ENCODE results near the gene EPS8L1.

Gene EPS8L1

DNA sequence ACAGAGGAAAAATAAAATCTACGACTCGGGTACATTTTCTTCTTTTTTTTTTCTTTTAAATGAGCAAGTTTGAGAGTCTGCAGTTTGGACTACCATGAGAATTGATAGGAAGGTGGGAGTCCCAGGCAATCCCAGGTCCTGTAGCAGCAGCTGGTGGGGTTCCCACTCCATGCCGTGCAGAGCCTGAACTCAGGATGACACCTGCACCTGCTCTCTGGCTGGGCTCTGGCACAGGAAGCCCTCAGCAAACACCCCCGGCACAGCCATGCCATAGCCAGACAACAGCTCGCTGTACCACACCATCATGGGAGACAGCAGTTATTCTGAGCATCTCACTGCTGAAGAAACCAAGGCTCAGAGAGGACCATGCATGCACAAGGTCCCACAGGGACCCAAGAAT is 31.4 kb upstream of the EPS8L1 start:
- peaks cover 0 to 31% (median 0%) of the 10 kb centered on the region in 11 experiments; a peak in 4 of 22 replicates for H3K27me3 ChIP-seq
- H3K27ac ChIP-seq, result no peak overlapping the region
- peaks cover 65 to 91% (median 77%) of the 10 kb centered on the region in 11 experiments for H3K36me3 ChIP-seq
- H3K9me3 ChIP-seq (replicated peaks in 1 of 11), result peaks cover 0 to 5% (median 3%) of the 10 kb centered on the region in 11 experiments; a peak in 13 of 22 replicates
- peaks cover 66 to 97% (median 84%) of the 10 kb centered on the region in 11 experiments for H4K20me1 ChIP-seq
- peaks cover 17 to 27% (median 22%) of the 10 kb centered on the region in 10 experiments for H3K4me1 ChIP-seq
- H3K4me2 ChIP-seq, result no peak overlapping the region
- no peak for TF ChIP-seq Cebpa-rat (IDR thresholded peaks at IDR 0.05)
- no peak overlapping the region for H3K9ac ChIP-seq
- no peak overlapping the region for H3K4me3 ChIP-seq

GRCh38 chr19:55044771-55045716 is 30.6 kb upstream of the EPS8L1 start:
- H3K4me2 ChIP-seq, result no peak overlapping the region
- H3K4me3 ChIP-seq, result no peak overlapping the region
- peaks cover 64 to 97% (median 86%) of the 10 kb centered on the region in 11 experiments for H4K20me1 ChIP-seq
- H3K36me3 ChIP-seq, result peaks cover 70 to 91% (median 77%) of the 10 kb centered on the region in 11 experiments
- H3K4me1 ChIP-seq, result peaks cover 17 to 27% (median 22%) of the 10 kb centered on the region in 10 experiments
- TF ChIP-seq Cebpa-rat (IDR thresholded peaks at IDR 0.05), result no peak
- peaks cover 0 to 31% (median 0%) of the 10 kb centered on the region in 11 experiments; a peak in 4 of 22 replicates for H3K27me3 ChIP-seq
- H3K9ac ChIP-seq, result no peak overlapping the region
- H3K9me3 ChIP-seq (replicated peaks in 1 of 11), result no peaks in the 10 kb centered on the region
- H3K27ac ChIP-seq, result no peak overlapping the region

- Histone ChIP-seq H3K4me3 (no peak overlapping the region), H3K27ac (no peak overlapping the region), H3K36me3 (peaks cover 87 to 99% (median 95%) of the 10 kb centered on the region in 11 experiments), H3K4me1 (peaks cover 6 to 15% (median 9%) of the 10 kb centered on the region in 10 experiments), H3K4me2 (no peak overlapping the region), H3K27me3 (peaks cover 0 to 23% (median 0%) of the 10 kb centered on the region in 11 experiments; a peak in 4 of 22 replicates), H3K9ac (no peak overlapping the region), H4K20me1 (peaks cover 44 to 92% (median 76%) of the 10 kb centered on the region in 11 experiments), H3K9me3 (replicated peaks in 1 of 11) (no peaks in the 10 kb centered on the region)
- TF ChIP-seq Cebpa-rat (IDR thresholded peaks at IDR 0.05), result no peak
Measured at GRCh38 chr19:55046975-55047622, 28.6 kb upstream of the EPS8L1 start.

DNA sequence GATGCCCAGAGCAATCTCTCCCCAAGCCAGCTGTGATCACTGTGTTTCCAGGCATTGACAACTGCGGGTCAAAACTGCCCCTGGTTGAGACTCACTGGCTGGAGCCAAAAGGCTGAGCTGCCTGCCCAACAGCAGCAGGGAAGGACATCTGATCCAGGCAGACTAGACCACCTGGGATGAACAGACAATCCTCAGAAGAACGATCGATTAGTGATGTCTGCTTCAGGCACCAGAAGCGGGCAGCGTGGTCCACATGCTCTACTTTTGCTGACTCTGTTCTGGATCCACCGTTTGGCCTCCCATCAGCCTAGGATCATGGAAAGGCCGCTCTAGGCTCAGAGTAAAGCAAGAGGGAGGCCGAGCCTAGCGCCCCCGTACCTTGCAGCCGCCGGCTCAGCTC is 27.7 kb upstream of the EPS8L1 start:
- no peak overlapping the region for H3K4me3 ChIP-seq
- H3K9ac ChIP-seq, result no peak overlapping the region
- H3K27ac ChIP-seq, result no peak overlapping the region
- H3K27me3 ChIP-seq, result peaks cover 0 to 15% (median 0%) of the 10 kb centered on the region in 11 experiments; a peak in 4 of 22 replicates
- H3K4me2 ChIP-seq, result no peak overlapping the region
- H3K9me3 ChIP-seq (replicated peaks in 1 of 11), result no peaks in the 10 kb centered on the region
- H3K36me3 ChIP-seq, result peaks cover 84 to 100% (median 96%) of the 10 kb centered on the region in 11 experiments
- peaks cover 0 to 8% (median under 1%) of the 10 kb centered on the region in 10 experiments; a peak in 6 of 20 replicates for H3K4me1 ChIP-seq
- H4K20me1 ChIP-seq, result peaks cover 36 to 88% (median 68%) of the 10 kb centered on the region in 11 experiments
- TF ChIP-seq Cebpa-rat (IDR thresholded peaks at IDR 0.05), result no peak

- no peak for TF ChIP-seq Cebpa-rat (IDR thresholded peaks at IDR 0.05)
- no peak overlapping the region for H3K4me3 ChIP-seq
- no peak overlapping the region for H3K4me2 ChIP-seq
- H3K9ac ChIP-seq, result no peak overlapping the region
- H3K36me3 ChIP-seq, result peaks cover 85 to 100% (median 96%) of the 10 kb centered on the region in 11 experiments
- H3K27me3 ChIP-seq, result peaks cover 0 to 10% (median 0%) of the 10 kb centered on the region in 11 experiments; a peak in 2 of 22 replicates
- H3K27ac ChIP-seq, result no peak overlapping the region
- peaks cover 31 to 88% (median 64%) of the 10 kb centered on the region in 11 experiments; a peak in 20 of 22 replicates for H4K20me1 ChIP-seq
- H3K4me1 ChIP-seq, result peaks cover 0 to 8% (median 0%) of the 10 kb centered on the region in 10 experiments; a peak in 3 of 20 replicates
- H3K9me3 ChIP-seq (replicated peaks in 1 of 11), result no peaks in the 10 kb centered on the region
Measured at GRCh38 chr19:55048446-55048845, 27.2 kb upstream of the EPS8L1 start.

DNA sequence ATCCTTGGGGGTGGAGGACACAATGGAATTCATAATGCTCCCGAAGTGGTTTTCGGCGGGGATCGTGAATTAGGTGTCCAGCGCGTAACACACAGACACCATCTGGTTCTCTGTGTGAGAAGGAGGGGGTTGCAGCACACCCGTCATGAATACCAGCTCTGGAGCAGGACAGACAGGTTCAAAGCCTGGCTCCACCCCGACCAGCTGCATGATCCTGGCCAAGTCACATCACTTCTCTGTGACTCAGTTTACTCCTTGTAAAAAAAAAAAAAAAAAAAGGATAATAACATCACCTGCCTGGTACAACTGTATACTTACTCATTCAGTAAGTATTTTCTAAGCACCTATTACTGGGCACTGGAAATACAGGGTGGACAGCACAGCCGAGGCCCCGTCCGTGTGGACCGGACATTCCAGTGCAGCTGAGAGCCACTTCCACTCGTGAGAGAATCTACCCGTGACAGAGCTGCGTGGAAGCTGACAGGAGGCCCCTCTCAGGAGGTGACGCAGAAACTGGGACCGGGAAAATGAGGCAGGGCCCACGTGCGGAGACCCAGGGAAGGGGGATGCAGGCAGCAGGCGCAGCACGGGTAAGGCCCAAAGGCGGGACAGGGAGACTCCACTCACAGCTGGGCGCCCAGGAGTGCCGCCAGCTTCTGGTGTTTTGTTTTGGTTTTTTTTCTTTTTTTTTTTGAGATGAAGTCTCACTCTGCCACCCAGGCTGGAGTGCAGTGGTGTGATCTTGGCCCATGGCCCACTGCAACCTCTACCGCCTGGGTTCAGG is 24.7 kb upstream of the EPS8L1 start:
- peaks cover 10 to 76% (median 50%) of the 10 kb centered on the region in 11 experiments; a peak in 17 of 22 replicates for H4K20me1 ChIP-seq
- no peak overlapping the region for H3K27ac ChIP-seq
- no peak overlapping the region for H3K4me2 ChIP-seq
- H3K4me1 ChIP-seq, result no peaks in the 10 kb centered on the region
- H3K9me3 ChIP-seq (replicated peaks in 1 of 11), result no peaks in the 10 kb centered on the region
- no peak overlapping the region for H3K4me3 ChIP-seq
- no peaks in the 10 kb centered on the region for H3K27me3 ChIP-seq
- H3K36me3 ChIP-seq, result peaks cover 90 to 100% (median 95%) of the 10 kb centered on the region in 11 experiments
- no peak overlapping the region for H3K9ac ChIP-seq
- no peak for TF ChIP-seq Cebpa-rat (IDR thresholded peaks at IDR 0.05)

- TF ChIP-seq Cebpa-rat (IDR thresholded peaks at IDR 0.05), result no peak
- Histone ChIP-seq H3K9me3 (replicated peaks in 1 of 11) (peaks cover 0 to 8% (median 0%) of the 10 kb centered on the region in 11 experiments; a peak in 2 of 22 replicates), H3K4me1 (no peaks in the 10 kb centered on the region), H3K27me3 (no peaks in the 10 kb centered on the region), H3K4me3 (no peak overlapping the region), H3K36me3 (peaks cover 89 to 100% (median 96%) of the 10 kb centered on the region in 11 experiments), H4K20me1 (peaks cover 8 to 62% (median 30%) of the 10 kb centered on the region in 11 experiments; a peak in 15 of 22 replicates), H3K9ac (no peak overlapping the region), H3K4me2 (no peak overlapping the region), H3K27ac (no peak overlapping the region)
Measured at GRCh38 chr19:55053735-55054134, 21.9 kb upstream of the EPS8L1 start.

DNA sequence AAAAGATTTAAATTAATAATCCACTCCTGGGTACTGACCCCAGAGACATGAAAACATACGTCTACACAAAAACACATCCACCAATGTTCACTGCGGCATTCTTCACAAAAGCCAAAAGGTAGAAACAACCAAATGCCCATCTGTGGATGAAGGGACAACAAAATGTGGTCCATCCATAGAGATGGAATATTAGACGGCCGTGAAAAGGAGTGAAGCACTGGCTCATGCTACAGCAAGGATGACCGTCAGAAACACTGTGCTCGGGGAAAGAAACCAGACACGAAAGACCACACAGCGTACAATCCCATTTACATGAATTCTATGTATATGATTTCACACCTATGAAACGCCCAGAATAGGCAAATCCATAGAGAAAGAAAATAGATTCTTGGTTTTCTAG is 18.8 kb upstream of the EPS8L1 start:
- Histone ChIP-seq H3K4me1 (peaks cover 2 to 14% (median 7%) of the 10 kb centered on the region in 10 experiments), H3K36me3 (peaks cover 64 to 81% (median 70%) of the 10 kb centered on the region in 11 experiments), H3K4me3 (no peak overlapping the region), H3K4me2 (no peak overlapping the region), H3K27me3 (no peaks in the 10 kb centered on the region), H4K20me1 (peaks cover 0 to 57% (median 17%) of the 10 kb centered on the region in 11 experiments; a peak in 13 of 22 replicates), H3K9me3 (replicated peaks in 1 of 11) (peaks cover 0 to 8% (median 0%) of the 10 kb centered on the region in 11 experiments; a peak in 2 of 22 replicates), H3K27ac (no peak overlapping the region), H3K9ac (no peak overlapping the region)
- TF ChIP-seq Cebpa-rat (IDR thresholded peaks at IDR 0.05), result no peak

Measured in BLaER1 treated with 17β-estradiol and CSF1 and Interleukin-3, amounts not matched to agents 10 nM and 100 nM (cell line).